ENCODE results near the gene TNFRSF9. TPM values are rescaled to one million over a fixed set of nuclear protein-coding genes. Genes with fewer than 3 reads are reported as not detected.
A peak's percentile ranks its signal among the peaks of the same experiment; 100 is the strongest.

The TNFRSF9 gene
- total and polyA plus RNA-seq, 12 donors = 0.03 to 0.83 (median 0.13) TPM; not detected in 4

DNA sequence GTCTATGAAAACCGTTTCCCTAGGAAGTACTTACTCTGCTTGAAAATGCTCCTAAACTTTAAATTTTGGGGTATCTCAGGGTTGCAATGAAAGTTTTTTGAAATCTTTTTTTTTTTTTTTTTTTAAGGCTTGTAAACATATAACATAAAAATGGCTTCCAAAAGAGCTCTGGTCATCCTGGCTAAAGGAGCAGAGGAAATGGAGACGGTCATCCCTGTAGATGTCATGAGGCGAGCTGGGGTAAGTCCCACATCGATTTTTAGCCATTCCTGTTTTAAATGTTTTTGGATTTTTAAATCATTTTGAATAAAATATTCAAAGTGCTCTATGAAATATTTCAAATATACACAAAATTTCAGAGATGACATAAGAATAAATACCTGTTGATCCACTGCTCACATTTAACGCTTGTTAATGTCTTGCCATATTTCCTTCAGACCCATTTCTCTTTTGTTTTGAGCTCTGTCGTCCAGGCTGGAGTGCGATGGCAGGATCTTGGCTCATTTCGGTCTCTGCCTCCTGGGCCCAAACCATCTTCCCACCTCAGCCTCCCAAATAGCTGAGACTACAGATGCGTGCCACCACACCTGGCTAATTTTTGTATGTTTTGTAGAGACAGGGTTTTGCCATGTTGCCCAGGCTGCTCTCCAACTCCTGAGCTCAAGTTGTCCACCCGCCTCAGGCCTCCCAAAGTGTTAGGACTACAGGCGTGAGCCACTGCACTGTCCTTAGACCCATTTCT lies 22.2 kb upstream of the TNFRSF9 start:
- peak in 2 of 7 donors; percentile 5 to 52 for DNase-seq
- WGBS, 4 donors = 87 to 92% (median 92%) methylated on average over 11 of the region's 11 CpGs
- H3K9me3 ChIP-seq (replicated peaks in 1 of 3) = no peaks in the 10 kb centered on the region
- peak overlapping the region in 1 of 4 donors; percentile 72 for H3K4me3 ChIP-seq
- intact Hi-C loops (cut with DNase I) = no loop called here
- H3K27me3 ChIP-seq = no peaks in the 10 kb centered on the region
- H3K4me1 ChIP-seq (replicated peaks in 1 of 2) = peaks cover 12 to 44% of the 10 kb centered on the region in 2 donors
- TF ChIP-seq POLR2A (IDR thresholded peaks at IDR 0.05) (no peak), CTCF (IDR thresholded peaks at IDR 0.05) (no peak)
- peak overlapping the region in 3 of 5 donors; percentile 82 to 96 (median 94) for H3K27ac ChIP-seq
- peaks cover 0 to 48% of the 10 kb centered on the region in 2 donors for H3K36me3 ChIP-seq (replicated peaks in 1 of 2)

DNA sequence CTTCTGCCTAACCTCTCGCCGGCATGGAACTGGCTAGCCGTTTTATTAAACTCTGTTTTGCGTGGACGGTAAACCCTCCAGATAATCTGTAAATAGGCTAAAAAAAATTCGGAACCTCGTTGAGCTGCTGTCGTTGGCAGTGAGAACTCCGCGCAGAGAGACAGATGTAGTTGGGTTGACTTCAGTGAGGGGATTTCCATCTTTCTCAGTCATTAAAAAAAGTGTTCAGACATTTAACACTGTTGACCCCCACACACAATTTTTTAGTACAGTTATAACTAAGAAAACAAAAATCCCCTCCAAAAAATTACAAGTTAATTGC lies 21.3 kb upstream of the TNFRSF9 start:
- H3K36me3 ChIP-seq (replicated peaks in 1 of 2) = peaks cover 0 to 39% of the 10 kb centered on the region in 2 donors
- 0 to 1% (median 0%) methylated on average over 10 of the region's 10 CpGs for WGBS, 4 donors
- no peaks in the 10 kb centered on the region for H3K9me3 ChIP-seq (replicated peaks in 1 of 3)
- no peak for DNase-seq
- peaks cover 12 to 36% of the 10 kb centered on the region in 2 donors for H3K4me1 ChIP-seq (replicated peaks in 1 of 2)
- intact Hi-C loops (cut with DNase I) = no loop called here
- TF ChIP-seq CTCF (IDR thresholded peaks at IDR 0.05) = no peak
- TF ChIP-seq POLR2A (IDR thresholded peaks at IDR 0.05) = no peak
- H3K27me3 ChIP-seq = no peaks in the 10 kb centered on the region
- peak overlapping the region in 2 of 4 donors; percentile 63 to 72 for H3K4me3 ChIP-seq
- H3K27ac ChIP-seq = peak overlapping the region; percentile 52 to 96 (median 93)

DNA sequence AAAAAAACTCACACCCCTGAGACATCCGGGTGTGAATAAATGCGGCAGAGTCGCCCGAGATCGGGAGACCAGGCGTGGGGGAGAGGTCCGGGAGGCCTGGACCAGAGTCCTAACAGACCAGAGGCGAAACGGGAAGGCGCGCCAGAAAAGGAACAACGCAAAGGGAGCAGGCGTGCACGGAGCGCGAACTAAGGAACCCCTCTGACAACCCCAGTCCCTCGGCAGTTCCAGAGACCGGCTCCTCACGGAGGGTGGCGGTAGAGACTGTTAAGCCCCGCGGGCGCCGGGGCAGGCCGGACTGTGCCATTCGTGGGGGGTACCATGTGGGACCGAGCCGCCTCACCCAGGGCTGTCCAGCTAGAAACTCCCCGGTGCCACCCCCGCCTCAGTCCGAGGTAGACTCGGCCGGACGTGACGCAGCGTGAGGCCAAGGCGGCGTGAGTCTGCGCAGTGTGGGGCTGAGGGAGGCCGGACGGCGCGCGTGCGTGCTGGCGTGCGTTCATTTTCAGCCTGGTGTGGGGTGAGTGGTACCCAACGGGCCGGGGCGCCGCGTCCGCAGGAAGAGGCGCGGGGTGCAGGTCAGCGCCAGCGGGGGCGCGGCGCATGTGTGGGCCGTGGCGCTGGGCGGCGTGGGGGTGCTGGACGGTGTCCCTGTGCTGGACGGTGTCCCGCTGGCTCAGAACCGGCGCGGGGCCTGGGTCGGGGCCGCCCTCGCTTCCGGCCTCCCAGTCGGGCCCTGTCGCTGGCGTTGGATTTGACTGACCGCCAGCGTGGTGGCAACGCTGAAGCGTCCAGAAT lies 20.8 kb upstream of the TNFRSF9 start, which contains the start of gene PARK7:
Gene PARK7 (plus strand): TSS at position 496 of the 798 bp plus-strand sequence. CDS start 1,075 bp downstream, outside the sequence.
- DNase-seq = peak; percentile 100
- Histone ChIP-seq H3K4me1 (replicated peaks in 1 of 2) (peaks cover 12 to 32% of the 10 kb centered on the region in 2 donors), H3K27ac (peak within 1 kb of the TSS; percentile 56 to 96 (median 93)), H3K9me3 (replicated peaks in 1 of 3) (no peaks in the 10 kb centered on the region), H3K36me3 (replicated peaks in 1 of 2) (peaks cover 0 to 34% of the 10 kb centered on the region in 2 donors), H3K4me3 (peak within 1 kb of the TSS; percentile 37 to 72 (median 60)), H3K27me3 (no peaks in the 10 kb centered on the region)
- 0 to 1% (median 0%) methylated on average over 37 to 81 of the region's 81 CpGs for WGBS, 4 donors
- intact Hi-C loops (cut with DNase I) = no loop called here
- TF ChIP-seq CTCF (IDR thresholded peaks at IDR 0.05) (peak; percentile 13 to 61 (median 46)), POLR2A (IDR thresholded peaks at IDR 0.05) (peak; percentile 94 to 98)

DNA sequence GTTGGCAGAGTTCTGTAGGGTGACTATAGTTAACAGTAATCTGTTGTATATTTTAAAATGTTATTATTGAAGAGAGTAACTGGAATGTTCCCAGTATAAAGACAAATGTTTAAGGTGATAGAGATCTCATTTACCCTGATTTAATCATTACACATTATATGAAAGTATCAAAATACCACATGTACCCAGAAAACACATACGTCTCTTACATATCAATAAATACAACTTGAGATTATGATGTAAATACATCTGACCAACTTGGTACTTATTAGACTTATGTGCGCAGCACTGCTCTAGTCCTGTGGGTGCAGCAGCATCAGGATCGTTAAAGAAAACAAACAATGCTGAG lies 20.2 kb upstream of the TNFRSF9 start:
- H3K4me1 ChIP-seq (replicated peaks in 1 of 2) = peaks cover 12 to 32% of the 10 kb centered on the region in 2 donors
- intact Hi-C loops (cut with DNase I) = no loop called here
- no peak for TF ChIP-seq POLR2A (IDR thresholded peaks at IDR 0.05)
- TF ChIP-seq CTCF (IDR thresholded peaks at IDR 0.05) = no peak

More for the DNA sequence above, 20.2 kb upstream of the TNFRSF9 start:
- Histone ChIP-seq H3K27ac (peak overlapping the region; percentile 56 to 96 (median 93)), H3K36me3 (replicated peaks in 1 of 2) (peaks cover 0 to 28% of the 10 kb centered on the region in 2 donors), H3K9me3 (replicated peaks in 1 of 3) (no peaks in the 10 kb centered on the region), H3K4me3 (peak overlapping the region; percentile 37 to 72 (median 60)), H3K27me3 (no peaks in the 10 kb centered on the region)
- DNase-seq = no peak
- 0 to 1% (median 0%) methylated on average over 3 of the region's 3 CpGs for WGBS, 4 donors
